RWPE1 (cell line): Measurements from ENCODE around the gene PDGFA.

Experiments used
- CTCF ChIA-PET: fragments of 350-600 bp; sonication (Branson Sonifier 250); formaldehyde crosslinking; extraction: SDS; loops from one replicate; lab custom pipeline; 2021; lab: Yijun Ruan, JAX
- POLR2A ChIA-PET: fragments of 400-600 bp; formaldehyde crosslinking; extraction: SDS; loops from one replicate; lab custom pipeline; 2020; ENCODE audit warnings: antibody characterized with exemption; ENCODE audit not compliant: low non-redundant PET; lab: Yijun Ruan, JAX
- DNase-seq: peaks from one replicate; pipeline ENCODE4 v3.0.0; 2012; ENCODE audit warnings: low spot score
- H3K27ac ChIP-seq: fragments of 450-650 bp; 2 replicates; pipeline ENCODE4 v1.5.1; 2017
- CTCF ChIP-seq: fragments of 450-650 bp; conservative IDR thresholded peaks from 2 replicates; pipeline ENCODE4 v1.5.1; 2017; ENCODE audit warnings: low read depth, mild to moderate bottlenecking

The PDGFA gene

GRCh38 chr7:536231-536630, 16.6 kb upstream of the PDGFA start:
- H3K27ac ChIP-seq, result peak overlapping the region; percentile 100
- TF ChIP-seq CTCF, result no peak
- ChIA-PET CTCF (no interaction called here), POLR2A (no interaction called here)
- no peak for DNase-seq

- no peak for TF ChIP-seq CTCF
- peak overlapping the region; percentile 4; the same call in 1 of the 2 replicates for H3K27ac ChIP-seq
- POLR2A ChIA-PET, result no interaction called here
- CTCF ChIA-PET, result no interaction called here
- DNase-seq, result no peak
Measured at GRCh38 chr7:534959-535358, 15.3 kb upstream of the PDGFA start.

- no peak for DNase-seq
- POLR2A ChIA-PET, result no interaction called here
- H3K27ac ChIP-seq, result no peak overlapping the region; the same call in 1 of the 2 replicates
- no peak for TF ChIP-seq CTCF
- CTCF ChIA-PET, result no interaction called here
Measured at GRCh38 chr7:534075-534474, 14.4 kb upstream of the PDGFA start.

- H3K27ac ChIP-seq, result peak overlapping the region; percentile 17; the same call in 1 of the 2 replicates
- no peak for DNase-seq
- ChIA-PET CTCF (no interaction called here), POLR2A (no interaction called here)
- no peak for TF ChIP-seq CTCF
Measured at GRCh38 chr7:533266-533665, 13.6 kb upstream of the PDGFA start.

GRCh38 chr7:532379-533143, 12.9 kb upstream of the PDGFA start:
- H3K27ac ChIP-seq, result peak overlapping the region; percentile 17; the same call in 1 of the 2 replicates
- DNase-seq, result no peak
- POLR2A ChIA-PET, result interaction anchor here (0.9 kb wide), 1 partner anchor 81 kb away, joined by 3 read pairs; no protein-coding TSS in a partner anchor
- CTCF ChIA-PET, result interaction anchor here (0.6 to 0.9 kb wide), 2 partner anchors 134 to 457 kb away, joined by 3 to 5 read pairs; no protein-coding TSS in a partner anchor
- no peak for TF ChIP-seq CTCF

- DNase-seq, result no peak
- H3K27ac ChIP-seq, result no peak overlapping the region
- ChIA-PET POLR2A (interaction anchor here (0.9 kb wide), 1 partner anchor 82 kb away, joined by 3 read pairs; no protein-coding TSS in a partner anchor), CTCF (interaction anchor here (0.6 kb wide), 1 partner anchor 458 kb away, joined by 5 read pairs; no protein-coding TSS in a partner anchor)
- no peak for TF ChIP-seq CTCF
Measured at GRCh38 chr7:531777-532176, 12.1 kb upstream of the PDGFA start.
